Mesothelial cell of epicardium (in vitro differentiated cells): ENCODE results near the gene RALGAPA2. TPM values are rescaled to one million over a fixed set of nuclear protein-coding genes. Genes with fewer than 3 reads are reported as not detected.

ENCODE experiments used
- DNase-seq, 2 experiments: peaks; one replicate each; pipeline ENCODE4 v3.0.0; 2021; ENCODE audit warnings: low spot score in 2 of 2; ENCODE audit not compliant: unreplicated experiment in 2 of 2
- H3K27ac Mint-ChIP-seq: 2 replicates; pipeline ENCODE4 v1.8.0; 2021; ENCODE audit warnings: mixed read lengths
- H3K27me3 Mint-ChIP-seq: 2 replicates; pipeline ENCODE4 v1.8.0; 2021; ENCODE audit warnings: low read depth, mixed read lengths
- H3K36me3 Mint-ChIP-seq: 2 replicates; pipeline ENCODE4 v1.8.0; 2021; ENCODE audit warnings: mixed read lengths
- H3K4me1 Mint-ChIP-seq: 2 replicates; pipeline ENCODE4 v1.8.0; 2021; ENCODE audit warnings: mixed read lengths
- H3K4me3 Mint-ChIP-seq: 2 replicates; pipeline ENCODE4 v1.8.0; 2021; ENCODE audit warnings: mild to moderate bottlenecking, moderate library complexity, mixed read lengths
- H3K9me3 Mint-ChIP-seq: 2 replicates; pipeline ENCODE4 v1.8.0; 2021; ENCODE audit warnings: mixed read lengths
- total RNA-seq: library from RNA; stranded (reverse); gene quantifications from 3 replicates; pipeline ENCODE4 v1.2.1, GENCODE V29; 2021
- TF ChIP-seq, protein P1 (sequence below): fragments of 200-600 bp; sonication (generic); IDR thresholded peaks from one replicate; pipeline ENCODE4 v1.5.0; 2021; ENCODE audit warnings: antibody characterized with exemption; ENCODE audit not compliant: unreplicated experiment

Gene RALGAPA2
- total RNA-seq, 1 donor from 2014 or later = 27.5 TPM

DNA sequence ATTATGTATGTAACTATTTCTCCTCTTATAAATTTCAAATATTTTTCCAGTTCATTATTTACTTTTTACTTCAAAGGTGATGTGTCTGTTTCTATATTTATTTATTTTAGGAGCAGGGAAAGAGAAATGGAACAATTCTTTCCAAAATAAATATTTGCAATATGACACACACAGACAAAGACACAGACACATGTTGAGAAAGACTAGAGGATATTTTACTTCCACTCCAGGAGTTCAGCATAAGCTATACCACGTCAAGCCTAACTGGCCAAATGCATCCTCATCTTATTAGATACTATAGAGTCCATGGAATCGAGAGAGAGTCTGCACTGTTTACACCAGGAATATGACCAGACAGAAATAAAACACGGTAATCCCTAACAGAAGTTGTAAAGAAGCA, 13.3 kb downstream of the RALGAPA2 start:
- no peaks in the 10 kb centered on the region for H3K27me3 Mint-ChIP-seq
- DNase-seq = no peak
- H3K9me3 Mint-ChIP-seq = no peaks in the 10 kb centered on the region
- no peak overlapping the region for H3K27ac Mint-ChIP-seq
- no peak overlapping the region for H3K4me3 Mint-ChIP-seq
- TF ChIP-seq, protein P1, sequence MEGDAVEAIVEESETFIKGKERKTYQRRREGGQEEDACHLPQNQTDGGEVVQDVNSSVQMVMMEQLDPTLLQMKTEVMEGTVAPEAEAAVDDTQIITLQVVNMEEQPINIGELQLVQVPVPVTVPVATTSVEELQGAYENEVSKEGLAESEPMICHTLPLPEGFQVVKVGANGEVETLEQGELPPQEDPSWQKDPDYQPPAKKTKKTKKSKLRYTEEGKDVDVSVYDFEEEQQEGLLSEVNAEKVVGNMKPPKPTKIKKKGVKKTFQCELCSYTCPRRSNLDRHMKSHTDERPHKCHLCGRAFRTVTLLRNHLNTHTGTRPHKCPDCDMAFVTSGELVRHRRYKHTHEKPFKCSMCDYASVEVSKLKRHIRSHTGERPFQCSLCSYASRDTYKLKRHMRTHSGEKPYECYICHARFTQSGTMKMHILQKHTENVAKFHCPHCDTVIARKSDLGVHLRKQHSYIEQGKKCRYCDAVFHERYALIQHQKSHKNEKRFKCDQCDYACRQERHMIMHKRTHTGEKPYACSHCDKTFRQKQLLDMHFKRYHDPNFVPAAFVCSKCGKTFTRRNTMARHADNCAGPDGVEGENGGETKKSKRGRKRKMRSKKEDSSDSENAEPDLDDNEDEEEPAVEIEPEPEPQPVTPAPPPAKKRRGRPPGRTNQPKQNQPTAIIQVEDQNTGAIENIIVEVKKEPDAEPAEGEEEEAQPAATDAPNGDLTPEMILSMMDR = no peak
- H3K4me1 Mint-ChIP-seq = peaks cover 9% of the 10 kb centered on the region
- H3K36me3 Mint-ChIP-seq = no peaks in the 10 kb centered on the region

DNA sequence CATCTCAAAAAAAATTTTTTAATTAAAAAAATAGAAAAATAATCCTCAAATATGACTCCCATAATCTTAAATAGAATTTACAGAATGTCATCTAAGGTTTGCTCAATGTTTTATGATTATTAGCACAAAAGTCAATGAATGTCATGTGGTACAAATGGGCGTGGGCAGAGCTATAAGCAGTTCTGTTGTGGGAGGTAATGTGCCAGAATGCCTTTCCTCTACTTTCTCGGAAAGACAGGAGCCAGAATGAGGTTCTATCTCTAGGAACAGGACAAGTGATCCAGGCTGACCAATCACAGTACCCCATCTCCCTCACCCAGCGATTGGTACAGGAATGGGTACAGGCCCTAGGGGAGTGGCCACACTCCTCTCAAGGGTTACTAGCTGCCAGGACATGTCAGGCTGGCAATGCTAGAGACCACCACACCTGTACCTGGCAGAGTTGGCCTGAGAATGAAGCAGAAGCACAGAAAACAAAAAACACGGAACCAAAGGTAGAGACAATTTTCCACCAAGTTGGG, 15.1 kb downstream of the RALGAPA2 start:
- no peaks in the 10 kb centered on the region for H3K9me3 Mint-ChIP-seq
- DNase-seq = no peak
- H3K4me1 Mint-ChIP-seq = peaks cover 12% of the 10 kb centered on the region
- no peaks in the 10 kb centered on the region for H3K36me3 Mint-ChIP-seq
- H3K27ac Mint-ChIP-seq = no peak overlapping the region
- TF ChIP-seq, protein P1 = no peak
- no peaks in the 10 kb centered on the region for H3K27me3 Mint-ChIP-seq
- no peak overlapping the region for H3K4me3 Mint-ChIP-seq

DNA sequence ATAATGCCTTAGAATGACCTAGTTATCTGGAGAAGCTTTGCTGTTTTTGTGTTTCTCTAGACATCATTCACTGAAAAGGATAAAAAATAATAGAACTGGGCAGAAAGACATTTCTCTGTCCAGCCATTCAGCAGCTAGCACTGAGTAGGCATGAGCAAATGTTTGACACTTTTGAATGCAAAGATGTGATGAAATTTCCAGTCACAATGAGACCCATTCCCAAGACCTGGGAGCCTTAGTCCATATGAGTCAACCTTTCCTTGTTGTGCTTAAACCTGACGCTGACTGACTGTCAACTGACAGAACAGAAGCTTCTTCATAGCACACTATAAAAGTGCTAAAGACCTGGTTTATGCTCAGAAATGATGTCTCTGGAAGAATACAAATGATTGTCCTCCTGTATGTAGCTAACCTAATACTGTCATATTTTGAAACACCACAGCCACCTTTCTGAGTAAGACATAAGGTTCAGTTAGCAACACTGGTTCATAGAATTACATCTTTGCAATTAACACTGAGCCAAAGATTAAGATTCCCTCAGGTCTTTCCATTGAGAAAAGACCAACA, 17.1 kb downstream of the RALGAPA2 start:
- Mint-ChIP-seq H3K27me3 (no peaks in the 10 kb centered on the region), H3K4me3 (no peak overlapping the region), H3K36me3 (no peaks in the 10 kb centered on the region), H3K4me1 (peaks cover 14% of the 10 kb centered on the region), H3K9me3 (no peaks in the 10 kb centered on the region), H3K27ac (no peak overlapping the region)
- TF ChIP-seq, protein P1 = no peak
- no peak for DNase-seq

DNA sequence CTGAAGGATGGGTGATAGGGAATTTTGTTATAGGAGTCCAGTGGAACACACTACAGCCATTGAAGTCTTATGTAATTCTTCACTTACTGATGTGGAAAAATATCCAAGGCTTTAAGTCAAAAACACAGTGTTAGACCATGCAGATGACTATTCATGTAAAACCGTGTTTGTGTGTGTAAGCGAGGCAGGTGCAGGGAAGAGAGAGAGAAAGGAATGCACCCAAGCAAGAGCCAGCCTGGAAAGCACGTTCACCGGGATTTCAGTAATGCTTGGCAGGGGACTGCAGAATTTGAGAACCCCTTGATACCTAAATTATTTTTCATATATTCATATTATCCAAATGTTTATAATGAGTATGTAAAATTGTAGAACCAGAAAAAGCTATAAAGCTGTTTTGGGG, 17.9 kb downstream of the RALGAPA2 start:
- peaks cover 14% of the 10 kb centered on the region for H3K4me1 Mint-ChIP-seq
- TF ChIP-seq, protein P1 = no peak
- no peaks in the 10 kb centered on the region for H3K9me3 Mint-ChIP-seq
- H3K36me3 Mint-ChIP-seq = no peaks in the 10 kb centered on the region
- no peak for DNase-seq
- H3K27ac Mint-ChIP-seq = no peak overlapping the region
- no peak overlapping the region for H3K4me3 Mint-ChIP-seq
- H3K27me3 Mint-ChIP-seq = no peaks in the 10 kb centered on the region

DNA sequence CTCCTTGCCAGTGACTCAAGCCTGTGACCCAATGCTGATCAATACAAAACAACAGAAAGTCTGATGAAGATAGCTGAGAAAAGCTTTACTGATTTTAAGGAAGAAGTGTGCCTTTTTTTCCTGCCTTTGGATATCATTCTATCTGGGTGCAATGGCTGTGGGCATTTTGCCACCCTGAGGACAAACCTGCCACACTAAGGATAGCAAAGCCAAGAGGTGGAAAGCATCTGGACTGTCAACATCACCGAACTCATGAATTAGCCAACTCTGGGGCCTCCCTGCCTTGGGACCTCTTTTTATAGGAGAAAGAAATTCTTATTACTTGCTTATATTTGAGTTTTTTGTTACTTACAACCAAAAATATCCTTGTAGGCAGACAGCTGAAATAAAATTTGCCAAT, 19.9 kb downstream of the RALGAPA2 start:
- H3K36me3 Mint-ChIP-seq = no peaks in the 10 kb centered on the region
- peaks cover 14% of the 10 kb centered on the region for H3K4me1 Mint-ChIP-seq
- DNase-seq = no peak
- no peak overlapping the region for H3K4me3 Mint-ChIP-seq
- no peaks in the 10 kb centered on the region for H3K27me3 Mint-ChIP-seq
- H3K27ac Mint-ChIP-seq = no peak overlapping the region
- H3K9me3 Mint-ChIP-seq = no peaks in the 10 kb centered on the region
- TF ChIP-seq, protein P1 = no peak
